Endothelial cell of umbilical vein (primary cell): ENCODE results near the gene PROCR. TPM values are rescaled to one million over a fixed set of nuclear protein-coding genes. Genes with fewer than 3 reads are reported as not detected.
A peak's percentile ranks its signal among the peaks of the same experiment; 100 is the strongest.

Experiments
- Bru-seq: library from RNA; stranded (reverse); fragments of 400-500 nt; gene quantifications from one replicate; lab custom pipeline; 2021; lab: Mats Ljungman, UMichigan
- BruChase-seq, 2 experiments: library from RNA; stranded (reverse); fragments of 400-500 nt; gene quantifications; one replicate each; lab custom pipeline; 2021; lab: Mats Ljungman, UMichigan
- BruUV-seq: library from RNA; stranded (reverse); fragments of 400-500 nt; replicated peaks from 2 replicates; lab custom pipeline; 2021; lab: Mats Ljungman, UMichigan
- CTCF ChIA-PET: fragments of 300-600, 350-600 bp; sonication (Branson Sonifier 250); formaldehyde crosslinking; loops from one replicate; lab custom pipeline; 2021; ENCODE audit warnings: antibody characterized with exemption, inconsistent platforms; lab: Charles Lee
- POLR2A ChIA-PET: fragments of 300-600, 350-600 bp; sonication (Branson Sonifier 250); formaldehyde crosslinking; loops from one replicate; lab custom pipeline; 2021; ENCODE audit warnings: antibody characterized with exemption, inconsistent platforms; lab: Charles Lee
- DNase-seq: peaks from one replicate; pipeline ENCODE4 v3.0.0-alpha.2; 2011; ENCODE audit warnings: low read depth, low spot score
- FAIRE-seq: peaks from 2 replicates; lab custom pipeline; 2011; peaks lifted over from hg19 to GRCh38; lab: Jason Lieb, UNC
- H2AFZ ChIP-seq: 2 replicates; pipeline ENCODE4 v1.6.0; 2012; ENCODE audit warnings: low read depth, low read length, control low read depth, inconsistent platforms
- H3K27ac ChIP-seq: 2 replicates; pipeline ENCODE4 v1.5.1; 2011; ENCODE audit warnings: low read depth, mild to moderate bottlenecking, control low read depth, low read length, moderate library complexity; ENCODE audit not compliant: insufficient read depth
- H3K27me3 ChIP-seq, 2 experiments: 2 replicates each; pipeline versions ENCODE4 v1.6.0 to v1.6.1; 2011; ENCODE audit warnings: low read length in 2 of 2, mixed read lengths in 1 of 2; ENCODE audit not compliant: control insufficient read depth in 2 of 2, insufficient read depth in 2 of 2
- H3K36me3 ChIP-seq, 2 experiments: 2 replicates in 1 of 2; 3 replicates in 1 of 2; pipeline ENCODE4 v1.5.1; 2011; ENCODE audit warnings: low read length in 2 of 2, mild to moderate bottlenecking in 1 of 2, moderate library complexity in 1 of 2; ENCODE audit not compliant: control insufficient read depth in 2 of 2, insufficient read depth in 2 of 2; ENCODE audit errors: extremely low read depth in 1 of 2
- H3K4me1 ChIP-seq: 3 replicates; pipeline ENCODE4 v1.5.1; 2011; ENCODE audit warnings: mild to moderate bottlenecking, low read length; ENCODE audit not compliant: control insufficient read depth, insufficient read depth; ENCODE audit errors: extremely low read depth
- H3K4me2 ChIP-seq: 2 replicates; pipeline ENCODE4 v1.6.1; 2011; ENCODE audit warnings: low read length, control low read depth, mixed read lengths; ENCODE audit not compliant: insufficient read depth
- H3K4me3 ChIP-seq, 3 experiments: fragments of 200-600 bp in 1 of 3; sonication (generic), shearing (Covaris generic) in 1 of 3; replicated peaks in 1 of 3; 2 replicates each; pipeline ENCODE4 v1.5.1; 2011 to 2016; ENCODE audit warnings: control low read depth in 3 of 3, low read length in 3 of 3, mild to moderate bottlenecking in 2 of 3, inconsistent platforms in 1 of 3, low read depth in 1 of 3, moderate library complexity in 1 of 3; ENCODE audit not compliant: insufficient read depth in 1 of 3
- H3K79me2 ChIP-seq: 2 replicates; pipeline ENCODE4 v1.6.0; 2012; ENCODE audit warnings: low read length, inconsistent platforms; ENCODE audit not compliant: control insufficient read depth, insufficient read depth
- H3K9ac ChIP-seq: replicated peaks from 2 replicates; pipeline ENCODE3; 2011; ENCODE audit warnings: low read length, control low read depth; ENCODE audit not compliant: insufficient read depth; ENCODE audit errors: extremely low read depth
- H3K9me1 ChIP-seq: replicated peaks from 3 replicates; pipeline ENCODE4 v1.6.0; 2011; ENCODE audit warnings: mild to moderate bottlenecking, low read length; ENCODE audit not compliant: control insufficient read depth, insufficient read depth; ENCODE audit errors: extremely low read depth
- H3K9me3 ChIP-seq: replicated peaks from 2 replicates; pipeline ENCODE4 v1.5.1; 2012; ENCODE audit warnings: low read length, inconsistent platforms; ENCODE audit not compliant: control insufficient read depth, insufficient read depth
- H4K20me1 ChIP-seq: replicated peaks from 2 replicates; pipeline ENCODE3; 2011; ENCODE audit warnings: mild to moderate bottlenecking, low read length; ENCODE audit not compliant: control insufficient read depth, insufficient read depth; ENCODE audit errors: extremely low read depth
- CTCF ChIP-seq, 2 donors: IDR thresholded peaks; 1 replicate in 1 of 2; 2 replicates in 1 of 2; pipeline ENCODE4 v1.5.1; 2011; ENCODE audit warnings: low read length in 2 of 2, mild to moderate bottlenecking in 2 of 2, moderate library complexity in 2 of 2, control low read depth in 1 of 2, inconsistent platforms in 1 of 2, low read depth in 1 of 2; ENCODE audit not compliant: insufficient read depth in 1 of 2; ENCODE audit errors: extremely low read depth in 1 of 2
- EZH2 ChIP-seq: IDR thresholded peaks from 2 replicates; pipeline ENCODE4 v1.6.1; 2012; ENCODE audit warnings: borderline replicate concordance, low read depth, mild to moderate bottlenecking, moderate library complexity, low read length, inconsistent platforms; ENCODE audit not compliant: severe bottlenecking
- FOS ChIP-seq: IDR thresholded peaks from 2 replicates; pipeline ENCODE4 v1.6.1; 2011; ENCODE audit warnings: mild to moderate bottlenecking, low read length, moderate library complexity, borderline replicate concordance; ENCODE audit not compliant: insufficient read depth
- GATA2 ChIP-seq: IDR thresholded peaks from 2 replicates; pipeline ENCODE4 v1.7.0; 2011; ENCODE audit warnings: low read depth, mild to moderate bottlenecking, moderate library complexity, mixed read lengths, low read length; ENCODE audit not compliant: insufficient read length, insufficient read depth
- JUN ChIP-seq: IDR thresholded peaks from 2 replicates; pipeline ENCODE4 v1.6.1; 2011; ENCODE audit warnings: borderline replicate concordance, low read depth; ENCODE audit not compliant: insufficient read length, insufficient read depth
- MAX ChIP-seq: IDR thresholded peaks from 2 replicates; pipeline ENCODE4 v1.6.1; 2011; ENCODE audit not compliant: insufficient read depth, insufficient read length
- MYC ChIP-seq: IDR thresholded peaks from one replicate; pipeline ENCODE4 v1.6.1; 2011; ENCODE audit warnings: mild to moderate bottlenecking, low read depth, low read length
- POLR2A ChIP-seq: IDR thresholded peaks from 2 replicates; pipeline ENCODE4 v1.6.1; 2012; ENCODE audit warnings: low read depth, mild to moderate bottlenecking, control low read depth, low read length
- POLR2AphosphoS5 ChIP-seq: IDR thresholded peaks from 2 replicates; pipeline ENCODE4 v1.6.1; 2012; ENCODE audit warnings: low read depth, mild to moderate bottlenecking, control low read depth, low read length, moderate library complexity; ENCODE audit not compliant: insufficient read depth
- dilution Hi-C: fragments of 300-500 bp; cut with MboI; formaldehyde crosslinking; loops from one replicate; pipeline ENCODE4 v1.15.0; 2019; ENCODE audit warnings: low sequenced_read_pairs; ENCODE audit not compliant: extremely low pct_ligation_motif_present
- intact Hi-C: fragments of 100-400 bp; cut with micrococcal nuclease; formaldehyde crosslinking; loops from one replicate; pipeline ENCODE4 v1.10.0; 2022
- long read RNA-seq: library from polyadenylated mRNA; stranded (forward); transcript quantifications from one replicate; pipeline ENCODE4 v2.0.0, GENCODE V29; 2021
- polyA minus RNA-seq, 3 experiments: library from RNA; depleted of rRNA, polyadenylated mRNA; stranded (reverse); fragments of >200 nt; gene quantifications; 1 replicate in 1 of 3; 2 replicates in 2 of 3; pipeline ENCODE4 v1.2.3, GENCODE V29; 2011
- polyA plus RNA-seq, 4 experiments: library from polyadenylated mRNA; depleted of rRNA in 3 of 4; stranded (reverse) in 3 of 4; unstranded in 1 of 4; fragments of >200 nt; gene quantifications; 2 replicates each; pipeline versions ENCODE4 v1.2.1 to v1.2.3, GENCODE V29; 2011 to 2012; ENCODE audit warnings: missing spikeins in 1 of 4
- total RNA-seq: library from RNA; stranded (reverse); gene quantifications from 2 replicates; pipeline ENCODE4 v1.2.3, GENCODE V29; 2021

PROCR gene
- 228 and 251 TPM in 2 replicates for total RNA-seq
- polyA plus RNA-seq, result 376 and 414 TPM in 2 replicates
- polyA plus RNA-seq (2011; cell fraction: cytosol; rRNA removed), result 280 and 408 TPM in 2 replicates
- polyA plus RNA-seq (2011; cell fraction: nucleus; rRNA removed), result 149 and 172 TPM in 2 replicates
- polyA plus RNA-seq (2012), result 386 and 422 TPM in 2 replicates
- polyA minus RNA-seq, result 229 and 241 TPM in 2 replicates
- polyA minus RNA-seq (2011; cell fraction: cytosol; rRNA and poly(A)+ RNA removed), result 18.9 TPM
- polyA minus RNA-seq (2011; cell fraction: nucleus; rRNA and poly(A)+ RNA removed), result 92.7 and 104 TPM in 2 replicates
- percentile 79 among the genes with signal in this experiment for Bru-seq, nascent RNA
- percentile 96 among the genes with signal in this experiment for BruChase-seq, experiment 1, labeled RNA remaining after a 6-hour chase
- BruChase-seq, experiment 2, labeled RNA remaining after a 2-hour chase, result percentile 82 among the genes with signal in this experiment
- long read RNA-seq, transcript PROCR-201 (4 exons, 1,348 nt), result major isoform, 653 of 766 reads
- long read RNA-seq, partial matches to known transcripts, result 43 of 766 reads
- long read RNA-seq, other reads (novel, unspliced or antisense), result 70 of 766 reads

DNA sequence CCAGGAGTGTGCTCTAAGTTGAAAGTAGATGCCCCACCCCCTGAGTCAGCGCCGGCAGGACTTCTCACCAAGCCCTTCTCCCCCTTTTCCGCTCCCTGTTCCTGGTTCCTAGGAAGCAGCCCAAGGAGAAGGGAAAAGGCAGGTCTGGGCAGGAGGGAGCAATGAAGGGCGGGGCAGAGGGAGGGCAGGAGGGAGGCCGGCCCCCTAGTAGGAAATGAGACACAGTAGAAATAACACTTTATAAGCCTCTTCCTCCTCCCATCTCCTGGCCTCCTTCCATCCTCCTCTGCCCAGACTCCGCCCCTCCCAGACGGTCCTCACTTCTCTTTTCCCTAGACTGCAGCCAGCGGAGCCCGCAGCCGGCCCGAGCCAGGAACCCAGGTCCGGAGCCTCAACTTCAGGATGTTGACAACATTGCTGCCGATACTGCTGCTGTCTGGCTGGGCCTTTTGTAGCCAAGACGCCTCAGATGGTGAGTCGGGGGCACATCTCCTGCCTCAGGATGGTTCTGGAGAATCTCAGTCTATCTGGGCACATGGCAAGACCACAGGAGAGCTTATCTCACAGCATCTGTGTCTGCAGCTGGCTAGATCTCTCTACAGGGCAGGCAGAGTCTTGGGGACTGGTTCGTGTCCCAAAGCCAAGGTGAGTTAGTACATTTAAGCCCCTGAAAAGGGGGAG lies at the start of gene PROCR:
Gene PROCR (plus strand): TSS at position 320 of the 681 bp plus-strand sequence. CDS start 83 bp downstream, at position 403.
- POLR2A ChIA-PET, result no interaction called here

More for the DNA sequence above, at the start of gene PROCR:
- Histone ChIP-seq H3K27me3 (no peaks in the 10 kb centered on the region), H3K79me2 (peaks cover 38% of the 10 kb centered on the region), H3K36me3 (peaks cover 9 to 11% of the 10 kb centered on the region in 2 experiments), H4K20me1 (no peaks in the 10 kb centered on the region), H3K9me3 (no peaks in the 10 kb centered on the region), H3K4me1 (peaks cover 37% of the 10 kb centered on the region), H3K4me2 (peak within 1 kb of the TSS; percentile 91), H2AFZ (peak within 1 kb of the TSS; percentile 9), H3K9ac (peak within 1 kb of the TSS; percentile 89), H3K27ac (peak within 1 kb of the TSS; percentile 79), H3K9me1 (no peaks in the 10 kb centered on the region), H3K4me3 (peak within 1 kb of the TSS; percentile 70 to 93 (median 80))
- TF ChIP-seq MYC (no peak), GATA2 (peak; percentile 78), CTCF (IDR thresholded peaks at IDR 0.05; ENCODE audit: extremely low read depth in 1 of 2, insufficient read depth in 1 of 2, low read depth in 1 of 2, low read length in 2 of 2) (no peak), EZH2 (no peak), JUN (peak; percentile 31), POLR2A (peak; percentile 98), FOS (peak; percentile 60), POLR2AphosphoS5 (peak; percentile 93), MAX (no peak)
- FAIRE-seq, result peak; percentile 97
- CTCF ChIA-PET, result interaction anchor here (1.0 to 6.9 kb wide), 4 partner anchors 26 to 267 kb away, joined by 3 to 82 read pairs (median 6); partner anchors contain the start of gene EDEM2
- dilution Hi-C loops (no loop called here), intact Hi-C loops (loop anchor here (1.0 to 5.0 kb wide), 5 partner anchors 25 to 445 kb away; partner anchors contain the start of genes EDEM2 and SPAG4)
- BruUV-seq, result TSS peak; percentile 53
- DNase-seq, result peak; percentile 98
